Suppressor macrophage (primary cell): Measurements from ENCODE around the gene WDPCP.
"Not testable (repeated sequence)": the region's sequence is repeated elsewhere in the genome, so short reads cannot be mapped to it uniquely, and the experiment has no call there.

ENCODE experiments used
- DNase-seq, 4 experiments: peaks; one replicate each; pipeline ENCODE4 v3.0.0-alpha.2; 2020 to 2022

Gene WDPCP

DNA sequence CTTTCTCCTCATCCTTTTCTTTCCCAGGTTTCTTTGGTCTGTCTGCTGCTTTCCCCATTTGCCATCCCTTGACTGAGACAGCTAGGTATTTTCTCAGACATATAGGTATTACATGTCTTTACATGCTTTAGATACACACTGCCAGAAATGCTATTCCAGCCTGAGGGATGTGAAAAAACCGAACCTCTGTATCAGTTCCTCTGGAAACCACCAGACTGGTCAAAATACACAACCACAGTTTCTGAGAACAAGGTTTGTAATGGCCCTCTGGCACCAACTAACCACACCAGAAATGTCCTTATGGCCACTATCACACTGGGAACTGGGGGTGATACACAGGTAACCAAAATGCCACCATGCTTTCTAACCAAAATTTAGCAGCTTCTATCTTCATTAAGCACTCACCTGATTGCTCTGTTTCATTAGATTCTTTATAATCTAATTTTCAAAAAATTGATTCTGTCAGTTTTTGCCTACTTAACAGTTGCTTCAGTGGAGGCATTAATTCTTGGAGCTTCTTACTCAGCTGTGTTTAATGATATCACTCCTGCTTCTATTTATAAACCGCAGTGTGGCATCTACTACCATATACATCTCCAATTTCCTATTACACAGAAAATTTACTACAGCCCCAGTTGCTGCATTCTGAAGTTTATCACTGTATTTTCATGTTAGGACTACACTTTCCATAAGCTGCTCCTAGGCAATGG, 243.5 kb downstream of the WDPCP start:
- DNase-seq: no peak

DNA sequence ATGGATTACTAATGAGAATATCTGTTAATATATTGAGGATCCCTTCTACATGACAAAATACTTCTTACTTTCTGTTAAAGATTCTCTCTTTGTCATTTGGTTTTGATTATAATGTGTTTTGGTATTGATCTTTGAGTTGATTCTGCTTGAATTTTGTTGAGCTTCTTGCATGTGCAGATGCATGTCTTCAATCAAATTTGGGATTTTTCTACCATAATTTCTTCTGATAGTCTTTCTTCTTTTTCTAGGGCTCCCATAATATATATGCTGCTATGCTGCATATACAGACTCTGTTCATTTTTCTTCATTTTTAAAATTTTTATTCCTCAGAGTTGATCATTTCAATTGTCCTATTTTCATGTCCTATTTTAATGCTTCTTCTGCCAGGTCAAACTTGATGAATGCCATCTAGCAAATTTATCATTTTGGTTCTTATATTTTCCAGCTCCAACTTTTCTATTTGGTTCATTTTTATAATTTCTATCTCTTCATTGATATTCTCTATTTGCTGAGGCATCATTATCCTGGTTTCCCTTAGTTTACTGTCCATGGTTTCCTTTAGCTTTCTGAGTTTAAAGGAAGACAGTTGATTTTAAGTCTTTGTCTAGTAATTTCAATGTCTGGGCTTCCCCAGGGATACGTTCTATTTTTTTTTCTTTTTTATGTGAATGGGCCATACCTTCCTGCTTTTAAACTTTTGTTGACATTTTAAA, 244.7 kb downstream of the WDPCP start:
- DNase-seq: no peak

DNA sequence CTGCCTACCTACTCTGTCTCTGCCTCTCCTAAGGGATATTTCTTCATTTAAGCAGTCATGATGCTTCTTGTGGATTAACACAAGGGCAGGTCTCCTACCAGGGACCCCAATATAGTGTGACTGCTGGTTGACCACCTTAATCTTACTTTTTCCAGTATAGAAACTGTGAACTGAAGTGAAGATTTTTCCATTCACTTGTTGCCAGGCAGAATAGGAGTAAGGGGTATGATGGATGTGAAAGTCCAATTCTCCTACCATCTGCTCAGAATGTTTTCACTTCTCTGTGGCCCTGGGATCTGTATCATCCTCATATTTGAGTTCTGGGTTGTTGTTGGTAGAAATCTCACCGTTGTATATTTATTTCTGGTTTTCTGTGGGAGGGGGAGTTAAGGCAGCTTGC, 247.8 kb downstream of the WDPCP start:
- DNase-seq: no peak

DNA sequence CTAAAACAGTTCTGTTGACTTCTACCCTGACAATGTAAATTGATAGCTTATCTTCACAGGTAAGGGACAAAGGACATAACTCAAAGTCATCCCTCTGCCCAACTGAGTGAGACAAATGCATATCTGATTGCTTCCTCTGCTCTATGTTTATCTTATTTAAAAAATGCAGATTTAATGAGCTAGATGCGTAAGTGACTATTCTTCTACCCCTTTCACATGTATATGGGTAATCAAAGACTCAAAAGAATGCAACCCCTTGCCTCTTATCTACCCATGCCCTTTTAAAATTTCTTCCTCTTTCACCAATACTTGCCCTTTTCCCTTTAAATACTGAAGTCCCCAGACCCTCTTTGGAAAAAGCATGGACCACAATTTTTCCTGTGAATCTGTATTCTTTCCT, 253.4 kb downstream of the WDPCP start:
- no peak for DNase-seq

DNA sequence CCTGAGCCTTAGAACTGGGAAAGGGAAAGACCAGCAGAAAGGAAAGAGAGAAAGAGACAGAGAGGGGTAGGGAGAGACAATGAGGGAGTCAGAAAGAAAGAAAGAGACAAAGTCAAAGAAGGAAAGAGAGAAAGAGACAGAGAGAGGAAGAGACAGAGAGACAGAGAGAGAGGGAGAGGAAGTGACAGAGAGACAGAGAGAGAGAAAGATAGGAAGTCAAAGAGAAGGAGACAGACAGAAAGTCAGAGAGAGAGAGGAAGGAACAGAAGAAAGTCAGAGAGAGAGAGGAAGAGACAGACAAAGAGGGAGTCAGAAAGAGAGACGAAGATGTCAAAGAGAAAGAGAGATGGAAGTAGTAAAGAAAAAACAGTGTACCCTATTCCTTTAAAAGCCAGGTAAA, 261.8 kb downstream of the WDPCP start:
- no peak for DNase-seq

DNA sequence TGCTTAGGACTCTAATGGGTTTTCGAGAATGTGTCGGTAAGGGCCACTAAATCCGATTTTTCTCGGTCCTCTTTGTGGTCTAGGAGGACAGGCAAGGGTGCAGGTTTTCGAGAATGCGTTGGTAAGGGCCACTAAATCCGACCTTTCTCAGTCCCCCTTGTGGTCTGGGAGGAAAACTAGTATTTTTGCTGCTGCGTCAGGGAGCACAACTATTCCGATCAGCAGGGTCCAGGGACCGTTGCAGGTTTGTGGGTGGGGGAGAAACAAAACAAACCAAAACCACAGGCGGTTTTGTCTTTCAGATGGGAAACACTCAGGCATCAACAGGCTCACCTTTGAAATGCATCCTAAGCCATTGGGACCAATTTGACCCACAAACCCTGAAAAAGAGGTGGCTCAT, 264.6 kb downstream of the WDPCP start:
- DNase-seq: not testable (repeated sequence)

DNA sequence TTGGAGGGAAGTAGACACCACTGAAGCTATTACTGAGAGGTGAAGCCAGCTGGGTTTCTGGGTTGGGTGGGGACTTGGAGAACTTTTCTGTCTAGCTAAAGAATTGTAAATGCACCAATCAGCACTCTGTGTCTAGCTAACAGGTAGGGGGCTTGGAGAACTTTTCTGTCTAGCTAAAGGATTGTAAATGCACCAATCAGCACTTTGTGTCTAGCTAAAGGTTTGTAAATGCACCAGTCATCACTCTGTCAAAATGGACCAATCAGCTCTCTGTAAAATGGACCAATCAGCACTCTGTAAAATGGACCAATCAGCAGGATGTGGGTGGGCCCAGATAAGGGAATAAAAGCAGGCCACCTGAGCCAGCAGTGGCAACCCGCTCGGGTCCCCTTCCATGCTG, 266.3 kb downstream of the WDPCP start:
- DNase-seq: not testable (repeated sequence)

DNA sequence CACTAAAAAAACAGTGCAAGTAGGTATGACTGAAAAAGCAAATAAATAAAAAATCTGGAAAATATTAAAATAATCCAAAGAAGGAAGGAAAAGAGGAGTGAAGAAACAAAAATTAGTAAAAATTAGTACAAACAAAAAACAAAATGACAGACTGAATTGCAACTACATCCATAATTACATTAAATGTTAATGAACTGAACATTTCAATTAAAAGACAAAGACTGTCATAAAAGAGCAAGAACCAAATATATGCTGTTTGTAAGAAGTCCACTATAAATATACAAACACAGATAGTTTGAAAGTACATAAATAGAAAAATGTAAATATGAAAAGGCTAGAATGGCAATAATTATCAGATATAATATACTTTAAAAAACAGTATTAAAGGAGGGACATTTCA, 267.6 kb downstream of the WDPCP start:
- DNase-seq: no peak

DNA sequence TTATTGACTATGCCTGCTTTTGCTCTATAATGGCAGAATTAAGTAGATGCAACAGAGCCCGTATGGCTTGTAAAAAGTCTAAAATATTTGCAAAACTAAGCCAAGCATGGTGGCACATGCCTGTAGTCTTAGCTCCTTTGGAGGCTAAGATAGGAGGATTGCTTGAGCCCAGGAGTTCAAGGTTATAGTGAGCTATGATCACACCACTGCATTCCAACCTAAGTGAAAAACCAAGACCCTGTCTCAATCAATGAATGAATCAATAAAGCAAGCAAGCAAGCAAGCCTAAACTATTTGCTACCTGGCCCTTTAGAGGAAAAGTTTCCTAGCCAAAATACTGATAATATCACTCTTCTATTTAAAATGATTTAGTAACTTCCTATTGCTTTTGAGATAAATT, 277.7 kb downstream of the WDPCP start:
- no peak for DNase-seq

DNA sequence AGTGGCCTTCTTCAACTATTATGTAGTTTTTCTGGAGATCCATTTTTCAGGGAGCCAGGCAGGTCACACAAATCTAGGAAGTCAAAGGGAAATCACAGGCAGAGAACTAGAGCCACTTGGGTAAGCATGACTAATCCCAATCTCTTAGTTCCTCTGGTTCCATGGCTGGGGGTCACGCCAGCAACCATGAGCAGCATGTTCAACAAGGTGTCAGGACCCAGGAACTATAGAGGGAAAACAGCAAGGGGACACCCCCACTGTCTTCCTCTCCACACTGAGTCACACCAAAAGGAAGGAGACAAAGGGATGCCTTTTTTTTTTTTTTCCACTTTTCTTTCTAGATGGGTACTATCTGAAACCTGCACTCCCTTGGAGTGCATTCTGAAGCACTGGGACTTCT, 286.8 kb downstream of the WDPCP start:
- DNase-seq: no peak

DNA sequence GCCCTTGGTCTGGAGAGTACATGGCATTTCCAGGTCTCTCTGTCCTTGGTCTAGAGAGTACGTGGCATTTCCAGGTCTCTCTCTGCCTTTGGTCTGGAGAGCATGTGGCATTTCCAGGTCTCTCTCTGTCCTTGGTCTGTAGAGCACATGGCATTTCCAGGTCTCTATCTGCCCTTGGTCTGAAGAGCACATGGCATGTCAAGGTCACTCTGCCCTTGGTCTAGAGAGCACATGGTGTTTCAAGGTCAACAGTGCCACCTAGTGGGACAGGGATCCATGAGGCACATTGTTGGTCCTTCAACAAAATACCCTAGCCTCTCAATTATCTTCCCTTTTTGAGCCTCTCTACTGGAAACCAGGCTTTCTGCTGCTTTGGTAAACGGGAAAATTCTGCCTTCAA, 287.4 kb downstream of the WDPCP start:
- DNase-seq: peak in 1 of 4 experiments; percentile 2

DNA sequence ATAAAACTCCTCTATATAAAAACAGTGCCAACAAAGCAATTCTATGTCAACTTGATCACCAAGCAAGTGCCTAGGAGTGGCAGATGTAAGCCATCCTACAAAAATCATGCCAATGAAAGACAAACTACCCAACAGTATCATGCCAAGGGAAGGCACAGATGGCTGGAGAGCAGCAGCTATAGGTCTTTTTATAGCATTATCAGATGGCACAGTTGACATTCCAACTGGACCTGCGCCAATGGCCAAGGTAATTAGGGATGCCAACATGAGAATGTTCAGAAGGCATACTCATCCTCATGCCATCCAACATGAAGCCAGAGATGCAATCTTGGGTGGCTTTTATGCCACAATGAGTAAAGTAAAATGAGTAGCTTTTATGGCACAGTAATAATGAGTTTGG, 300.3 kb downstream of the WDPCP start:
- DNase-seq: no peak

DNA sequence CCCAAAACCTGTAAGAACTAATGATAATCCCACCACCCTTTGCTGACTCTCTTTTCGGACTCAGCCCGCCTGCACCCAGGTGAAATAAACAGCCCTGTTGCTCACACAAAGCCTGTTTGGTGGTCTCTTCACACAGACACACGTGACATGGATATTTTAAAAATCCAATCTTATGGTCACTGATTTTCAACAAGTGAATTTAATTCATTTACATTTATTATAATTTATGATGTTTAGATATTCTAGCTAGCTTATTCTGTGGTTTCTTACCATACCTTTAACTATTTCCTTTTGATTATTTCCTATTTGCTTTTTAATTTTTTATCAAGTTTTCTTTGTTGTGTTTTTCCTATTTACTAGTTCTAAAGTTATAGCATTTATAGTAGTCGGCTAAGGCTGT, 301.8 kb downstream of the WDPCP start:
- not testable (repeated sequence) for DNase-seq

DNA sequence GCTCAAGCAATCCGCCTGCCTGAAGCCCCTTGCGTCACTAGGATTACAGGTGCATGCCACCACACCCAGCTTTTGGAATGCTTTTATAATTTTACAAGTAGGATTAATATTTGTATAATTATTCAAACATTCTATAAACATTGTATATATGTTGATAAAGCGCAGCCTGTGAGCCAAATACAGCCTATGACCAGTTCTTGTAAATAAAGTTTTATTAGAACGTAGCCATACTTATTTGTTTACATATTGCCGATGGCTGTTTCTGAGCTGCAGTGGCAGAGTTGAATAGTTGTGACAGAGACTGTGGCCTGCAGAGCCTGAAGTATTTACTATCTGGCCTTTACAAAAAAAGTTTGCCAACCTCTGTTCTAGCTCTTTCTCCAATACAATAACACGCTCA, 305.0 kb downstream of the WDPCP start:
- no peak for DNase-seq

DNA sequence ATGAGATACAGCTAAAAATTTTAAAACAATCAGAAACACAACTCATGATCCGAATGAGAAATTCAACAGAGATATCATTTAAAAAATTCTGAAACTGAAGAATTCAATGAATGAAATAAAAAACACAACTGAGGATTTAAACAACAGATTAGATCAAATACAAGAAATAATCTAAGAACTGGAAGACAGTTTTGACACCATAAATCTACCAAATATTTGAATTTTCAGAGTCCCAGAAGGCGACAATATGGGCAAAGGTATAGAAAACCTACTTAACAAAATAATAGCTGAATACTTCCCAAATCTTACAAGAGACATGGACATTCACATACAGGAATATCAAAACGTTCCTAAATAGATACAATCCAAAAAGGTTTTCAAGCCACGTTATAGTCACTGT, 315.7 kb downstream of the WDPCP start:
- DNase-seq: no peak

DNA sequence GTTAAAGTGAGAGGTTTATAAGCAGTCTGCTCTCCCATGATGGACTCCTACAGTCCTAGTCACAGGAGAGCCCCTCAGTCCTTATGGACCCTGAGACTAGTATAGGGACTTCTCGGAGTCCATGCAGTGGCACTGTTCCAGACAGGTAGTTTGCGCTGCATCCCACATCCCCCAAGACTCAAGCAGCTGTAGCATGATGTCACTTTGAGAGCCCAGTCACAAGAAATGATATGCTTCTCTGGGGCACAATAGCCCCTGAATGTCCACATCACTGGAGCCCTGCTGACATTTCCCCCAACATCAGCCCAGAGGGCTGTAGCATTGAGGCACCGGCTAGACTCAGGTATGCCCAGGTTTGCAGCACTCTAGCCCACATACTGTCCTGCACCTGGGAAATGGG, 317.6 kb downstream of the WDPCP start:
- no peak for DNase-seq

DNA sequence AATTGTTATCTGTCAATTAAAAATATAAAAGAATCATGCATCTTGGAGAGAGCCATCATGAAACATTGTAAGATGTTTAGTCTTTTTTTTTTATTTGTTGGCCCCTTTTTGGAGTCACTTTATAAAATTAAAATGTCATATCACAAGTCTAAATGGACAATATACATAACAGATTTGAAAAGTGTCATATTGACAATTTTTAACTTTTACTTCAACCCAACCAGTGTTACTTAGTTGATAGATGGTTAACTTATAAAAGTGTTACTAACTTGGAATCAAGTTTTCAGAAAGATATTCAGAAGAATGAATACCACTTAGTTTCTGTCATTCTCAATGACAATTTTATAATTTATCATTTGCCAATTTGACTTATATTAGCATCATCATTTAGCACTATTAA, 319.3 kb downstream of the WDPCP start:
- no peak for DNase-seq

DNA sequence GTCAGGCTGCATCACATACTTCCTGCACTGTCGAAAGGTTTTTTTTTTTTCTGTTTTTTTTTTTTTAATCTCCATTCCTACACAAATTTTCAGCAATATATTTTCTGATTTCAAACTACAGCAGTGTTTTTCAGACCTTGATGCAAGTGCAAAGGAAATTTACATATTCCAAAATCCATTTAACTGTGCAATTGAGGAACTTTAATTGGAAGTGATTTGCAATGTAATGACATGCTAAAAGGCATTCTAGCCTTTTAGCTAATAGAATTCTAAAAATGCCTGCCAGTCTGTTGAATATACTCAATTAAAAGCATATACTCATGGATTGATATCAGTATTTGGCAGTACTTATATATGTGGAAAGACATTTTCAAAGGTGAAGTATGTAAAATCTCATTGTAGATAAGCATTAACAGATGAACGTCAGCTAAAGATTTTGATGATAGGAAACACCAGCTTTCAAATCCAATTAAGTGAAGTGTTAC, 327.1 kb downstream of the WDPCP start:
- DNase-seq: no peak

DNA sequence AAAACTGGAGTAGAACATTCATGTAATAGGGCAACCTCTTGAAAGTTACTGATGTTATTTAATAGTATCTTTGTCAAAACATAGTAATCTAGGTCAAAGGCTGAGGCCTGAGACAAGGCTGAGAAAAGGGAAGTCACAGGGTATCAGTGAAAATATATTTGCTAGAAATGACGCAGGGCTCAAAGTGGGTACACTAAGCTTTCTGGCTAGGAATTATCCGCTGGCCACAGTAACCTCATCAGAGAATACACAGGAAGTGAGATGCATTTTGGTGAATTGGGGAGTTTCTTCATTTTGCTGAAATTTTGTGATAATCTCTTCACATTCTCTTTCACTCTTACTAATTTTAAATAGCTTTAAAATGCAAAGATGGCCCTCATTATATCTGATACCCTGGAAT, 330.8 kb downstream of the WDPCP start:
- peak in 3 of 4 experiments; percentile 1 to 19 (median 3) for DNase-seq

DNA sequence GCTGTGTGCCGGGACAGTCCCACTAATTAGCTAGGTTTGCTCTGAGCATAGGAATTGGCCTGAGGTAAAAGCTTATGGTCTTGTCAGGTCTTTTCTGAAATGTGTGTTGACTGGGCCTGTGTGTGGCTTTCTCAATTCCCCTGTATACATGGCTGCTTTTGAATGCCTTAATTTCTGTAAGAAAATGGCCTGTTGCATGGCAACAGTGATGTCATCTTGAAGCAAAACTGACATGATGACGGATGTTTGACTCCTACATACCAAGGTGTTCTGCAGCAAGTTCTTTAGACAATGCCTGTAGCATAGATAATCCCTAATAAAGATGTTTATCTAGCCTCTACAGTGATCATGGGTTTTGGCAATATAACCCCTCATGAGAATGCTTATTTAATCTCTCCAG, 339.1 kb downstream of the WDPCP start:
- no peak for DNase-seq

DNA sequence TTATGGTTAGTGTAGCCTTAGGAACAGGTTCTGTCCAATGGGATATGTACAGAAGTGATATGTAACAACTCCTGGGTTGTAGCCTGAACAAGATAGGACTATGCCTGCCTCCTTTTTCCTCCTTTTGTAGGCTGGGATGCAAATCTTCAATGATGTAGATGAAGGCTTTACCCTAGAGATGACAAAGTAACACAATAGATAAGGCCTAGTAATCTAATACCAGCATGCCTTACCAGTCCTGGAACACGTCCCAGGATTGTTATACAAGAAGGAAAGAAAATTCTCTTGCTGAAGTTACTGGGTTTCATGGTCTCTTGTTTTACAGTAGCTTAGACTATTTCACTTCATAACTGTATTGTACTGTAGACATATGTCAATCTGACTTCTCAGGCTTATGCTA, 345.5 kb downstream of the WDPCP start:
- no peak for DNase-seq

DNA sequence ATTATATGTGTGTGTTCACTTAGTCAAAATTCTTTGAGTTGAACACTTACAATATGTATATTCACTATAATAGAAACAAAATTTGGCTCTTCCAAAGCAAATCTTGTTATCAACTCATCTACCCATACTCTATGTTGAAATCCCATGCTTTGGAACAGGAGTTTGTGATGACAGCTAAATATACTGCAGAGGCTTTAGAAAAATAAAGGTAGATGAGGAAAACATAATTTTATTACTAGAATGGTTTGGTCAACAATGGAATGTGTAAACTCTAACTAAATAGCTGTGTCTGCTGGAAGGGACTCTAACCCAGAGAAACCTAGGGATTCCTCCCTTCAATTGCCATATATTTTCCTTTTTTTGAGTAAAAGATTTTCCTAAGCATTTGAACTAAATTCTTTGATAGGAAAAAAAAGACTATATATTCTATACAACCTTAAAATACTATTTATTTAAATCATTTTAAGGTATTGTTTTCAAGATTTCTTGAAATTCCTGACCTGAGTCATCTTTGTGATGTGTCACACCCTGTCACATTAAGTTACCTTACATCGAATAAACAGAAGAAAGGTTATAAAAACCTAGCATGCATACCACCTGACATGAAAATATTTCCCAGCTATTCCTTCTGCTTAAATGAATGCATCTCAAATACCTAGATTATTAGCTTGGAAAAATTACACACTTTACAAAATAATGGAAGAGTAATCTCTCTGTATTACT, 362.2 kb downstream of the WDPCP start:
- no peak for DNase-seq

DNA sequence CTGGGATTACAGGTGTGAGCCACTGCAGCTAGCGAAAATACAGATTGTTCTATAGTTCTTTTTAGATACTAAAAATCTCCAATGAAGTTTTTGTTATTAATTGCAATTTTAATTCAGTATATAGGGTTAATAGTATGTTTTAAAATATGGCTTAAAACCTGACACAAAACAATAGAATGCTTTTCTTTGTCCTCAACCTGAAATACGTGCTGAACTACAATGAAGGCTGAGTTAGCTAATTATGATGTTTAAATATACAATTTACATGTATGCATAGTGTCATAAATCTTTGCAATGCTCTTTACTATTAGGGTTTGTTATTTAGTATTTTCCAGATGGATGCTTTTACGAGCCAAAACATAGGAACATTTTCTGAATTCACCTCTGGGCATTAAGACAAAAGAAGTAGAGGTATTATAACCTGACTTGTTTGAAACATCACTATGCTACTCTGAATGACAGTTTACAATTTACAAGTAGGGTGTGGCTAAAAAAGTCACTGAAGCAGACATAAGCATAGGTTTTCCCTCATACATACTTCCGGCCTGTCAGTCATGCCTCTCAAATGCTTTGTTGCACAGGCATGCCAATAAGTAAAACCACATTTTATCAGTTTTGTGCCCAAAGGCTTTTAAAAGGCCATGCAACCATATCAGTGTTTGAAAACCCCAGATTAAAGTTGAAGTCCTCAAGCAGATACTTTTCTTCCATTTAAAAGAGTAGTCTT, 369.3 kb downstream of the WDPCP start:
- DNase-seq: no peak
